ENCODE data around the gene COL16A1.

DNA sequence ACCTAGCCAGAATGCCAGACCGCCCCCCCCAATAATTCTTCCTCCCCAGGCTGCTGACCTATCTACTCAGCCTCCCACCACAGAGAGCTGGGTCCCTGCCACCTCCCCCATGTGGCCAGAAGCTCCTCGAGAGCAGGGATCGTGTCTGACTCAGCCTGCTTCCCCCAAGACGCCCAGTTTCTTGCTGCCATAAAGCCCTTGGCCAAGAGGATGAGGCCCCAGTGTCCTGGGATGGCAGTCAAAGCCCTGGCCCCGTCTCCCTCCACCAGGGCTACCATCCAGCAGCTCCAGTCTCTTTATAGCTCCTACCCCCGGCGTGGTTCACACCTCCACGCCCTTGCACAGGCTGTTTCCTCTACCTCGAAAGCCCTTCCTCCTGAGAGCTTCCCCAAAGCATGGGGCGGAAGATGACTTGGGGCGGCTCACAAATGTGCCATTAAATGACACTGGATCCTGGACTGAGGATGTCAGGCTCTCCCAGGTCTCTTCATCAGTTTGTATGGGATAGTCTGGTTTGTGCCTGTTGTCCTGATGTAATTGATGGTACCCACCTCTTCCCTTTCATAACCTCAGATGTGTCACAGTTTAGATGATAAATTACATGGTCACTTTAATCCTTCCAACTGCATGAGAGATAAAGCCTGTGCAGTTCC is 47.2 kb upstream of the COL16A1 start:
- no peak for TF ChIP-seq POLR2A (IDR thresholded peaks at IDR 0.05)
- TF ChIP-seq, protein P1, sequence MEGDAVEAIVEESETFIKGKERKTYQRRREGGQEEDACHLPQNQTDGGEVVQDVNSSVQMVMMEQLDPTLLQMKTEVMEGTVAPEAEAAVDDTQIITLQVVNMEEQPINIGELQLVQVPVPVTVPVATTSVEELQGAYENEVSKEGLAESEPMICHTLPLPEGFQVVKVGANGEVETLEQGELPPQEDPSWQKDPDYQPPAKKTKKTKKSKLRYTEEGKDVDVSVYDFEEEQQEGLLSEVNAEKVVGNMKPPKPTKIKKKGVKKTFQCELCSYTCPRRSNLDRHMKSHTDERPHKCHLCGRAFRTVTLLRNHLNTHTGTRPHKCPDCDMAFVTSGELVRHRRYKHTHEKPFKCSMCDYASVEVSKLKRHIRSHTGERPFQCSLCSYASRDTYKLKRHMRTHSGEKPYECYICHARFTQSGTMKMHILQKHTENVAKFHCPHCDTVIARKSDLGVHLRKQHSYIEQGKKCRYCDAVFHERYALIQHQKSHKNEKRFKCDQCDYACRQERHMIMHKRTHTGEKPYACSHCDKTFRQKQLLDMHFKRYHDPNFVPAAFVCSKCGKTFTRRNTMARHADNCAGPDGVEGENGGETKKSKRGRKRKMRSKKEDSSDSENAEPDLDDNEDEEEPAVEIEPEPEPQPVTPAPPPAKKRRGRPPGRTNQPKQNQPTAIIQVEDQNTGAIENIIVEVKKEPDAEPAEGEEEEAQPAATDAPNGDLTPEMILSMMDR (IDR thresholded peaks at IDR 0.05) = no peak
